NCI-H446 (cell line): Measurements from ENCODE around the gene ADGRL3.
"Not testable (repeated sequence)": the region's sequence is repeated elsewhere in the genome, so short reads cannot be mapped to it uniquely, and the experiment has no call there.

Source experiments
- DNase-seq, 2 experiments: peaks; one replicate each; lab custom pipeline; 2025; lab: John Stamatoyannopoulos, UW

Gene ADGRL3

GRCh38 chr4:61638591-61638990, 438.5 kb downstream of the ADGRL3 start:
- no peak for DNase-seq

- not testable (repeated sequence) for DNase-seq
These were observed 446.7 kb downstream of the ADGRL3 start for GRCh38 chr4:61646746-61647350.

- no peak for DNase-seq
These were observed 448.1 kb downstream of the ADGRL3 start for GRCh38 chr4:61648264-61648663.

GRCh38 chr4:61657016-61657415, 456.9 kb downstream of the ADGRL3 start:
- no peak for DNase-seq

GRCh38 chr4:61661960-61662359, 461.8 kb downstream of the ADGRL3 start:
- DNase-seq = no peak

GRCh38 chr4:61662362-61662761, 462.2 kb downstream of the ADGRL3 start:
- DNase-seq = no peak

- DNase-seq = no peak
These were observed 463.2 kb downstream of the ADGRL3 start for GRCh38 chr4:61663310-61663709.

GRCh38 chr4:61665649-61666048, 465.5 kb downstream of the ADGRL3 start:
- no peak for DNase-seq

GRCh38 chr4:61666244-61666643, 466.1 kb downstream of the ADGRL3 start:
- DNase-seq = no peak

GRCh38 chr4:61671599-61671998, 471.5 kb downstream of the ADGRL3 start:
- DNase-seq = no peak

GRCh38 chr4:61675464-61675863, 475.3 kb downstream of the ADGRL3 start:
- DNase-seq = no peak

GRCh38 chr4:61678297-61678696, 478.2 kb downstream of the ADGRL3 start:
- DNase-seq = no peak

GRCh38 chr4:61693520-61693919, 493.4 kb downstream of the ADGRL3 start:
- DNase-seq = no peak

- DNase-seq = peak in 1 of 2 experiments; percentile 3
These were observed 514.3 kb downstream of the ADGRL3 start for GRCh38 chr4:61714387-61714911.

GRCh38 chr4:61716426-61716825, 516.3 kb downstream of the ADGRL3 start:
- DNase-seq = no peak

- no peak for DNase-seq
These were observed 523.4 kb downstream of the ADGRL3 start for GRCh38 chr4:61723492-61723891.

GRCh38 chr4:61727286-61727685, 527.2 kb downstream of the ADGRL3 start:
- no peak for DNase-seq

- DNase-seq = no peak
These were observed 534.3 kb downstream of the ADGRL3 start for GRCh38 chr4:61734409-61734808.

- no peak for DNase-seq
These were observed 539.8 kb downstream of the ADGRL3 start for GRCh38 chr4:61739887-61740286.

- no peak for DNase-seq
These were observed 540.8 kb downstream of the ADGRL3 start for GRCh38 chr4:61740886-61741285.

GRCh38 chr4:61741327-61742096, 541.4 kb downstream of the ADGRL3 start:
- DNase-seq = peak; percentile 32 to 52

GRCh38 chr4:61750810-61751209, 550.7 kb downstream of the ADGRL3 start:
- DNase-seq = no peak

- no peak for DNase-seq
These were observed 552.5 kb downstream of the ADGRL3 start for GRCh38 chr4:61752617-61753016.
